Caco-2 (cell line): ENCODE measurements around the gene LMAN1L. TPM values are rescaled to one million over a fixed set of nuclear protein-coding genes. Genes with fewer than 3 reads are reported as not detected.

ENCODE experiments used
- BruUV-seq: library from RNA; stranded (reverse); fragments of 400-500 nt; replicated peaks from 2 replicates; lab custom pipeline; 2021; lab: Mats Ljungman, UMichigan
- CTCF ChIA-PET: fragments of 300-600 bp; sonication (Branson Sonifier 250); formaldehyde crosslinking; loops from one replicate; lab custom pipeline; 2022; ENCODE audit warnings: antibody characterized with exemption; lab: Charles Lee
- POLR2A ChIA-PET: fragments of 300-600 bp; sonication (Branson Sonifier 250); formaldehyde crosslinking; loops from one replicate; lab custom pipeline; 2022; ENCODE audit warnings: antibody characterized with exemption; lab: Charles Lee
- DNase-seq, 2 experiments: peaks; one replicate each; pipeline versions ENCODE4 v3.0.0 to v3.0.0-alpha.2; 2020 to 2022
- H3K27me3 ChIP-seq: replicated peaks from 2 replicates; pipeline ENCODE4 v1.6.0; 2011; ENCODE audit warnings: low read length; ENCODE audit not compliant: control insufficient read depth, insufficient read depth
- H3K36me3 ChIP-seq: 2 replicates; pipeline ENCODE4 v1.5.1; 2011; ENCODE audit warnings: low read length; ENCODE audit not compliant: control insufficient read depth, insufficient read depth
- H3K4me1 ChIP-seq: fragments of 250-450 bp; sonication (Bioruptor Pico); 2 replicates; pipeline ENCODE4 v1.5.1; 2020; ENCODE audit warnings: mild to moderate bottlenecking
- H3K4me3 ChIP-seq: 2 replicates; pipeline ENCODE4 v1.5.1; 2011; ENCODE audit warnings: low read depth, mild to moderate bottlenecking, control low read depth, low read length
- H3K9me3 ChIP-seq: fragments of 250-450 bp; sonication (Bioruptor Pico); 2 replicates; pipeline ENCODE4 v1.5.1; 2020; ENCODE audit warnings: mild to moderate bottlenecking, moderate library complexity
- H3K27ac Mint-ChIP-seq: one replicate; pipeline ENCODE4 v1.8.0; 2022; ENCODE audit warnings: mixed read lengths; ENCODE audit not compliant: unreplicated experiment
- H3K27me3 Mint-ChIP-seq: one replicate; pipeline ENCODE4 v1.8.0; 2022; ENCODE audit warnings: mixed read lengths; ENCODE audit not compliant: insufficient read depth, unreplicated experiment
- H3K36me3 Mint-ChIP-seq: one replicate; pipeline ENCODE4 v1.8.0; 2022; ENCODE audit warnings: mild to moderate bottlenecking, mixed read lengths; ENCODE audit not compliant: insufficient read depth, unreplicated experiment
- H3K4me1 Mint-ChIP-seq: one replicate; pipeline ENCODE4 v1.8.0; 2022; ENCODE audit warnings: low read depth, mixed read lengths; ENCODE audit not compliant: unreplicated experiment
- H3K4me3 Mint-ChIP-seq: one replicate; pipeline ENCODE4 v1.8.0; 2022; ENCODE audit warnings: mild to moderate bottlenecking, moderate library complexity, mixed read lengths; ENCODE audit not compliant: unreplicated experiment
- H3K9me3 Mint-ChIP-seq: one replicate; pipeline ENCODE4 v1.8.0; 2022; ENCODE audit warnings: mixed read lengths; ENCODE audit not compliant: unreplicated experiment
- CTCF ChIP-seq, 2 experiments: fragments of 200-600 bp in 1 of 2; IDR thresholded peaks; 1 replicate in 1 of 2; 2 replicates in 1 of 2; pipeline versions ENCODE4 v1.5.1 to v1.8.0; 2011 to 2022; ENCODE audit warnings: antibody characterized with exemption in 1 of 2, control low read depth in 1 of 2, inconsistent platforms in 1 of 2, low read depth in 1 of 2, low read length in 1 of 2, mild to moderate bottlenecking in 1 of 2, moderate library complexity in 1 of 2; ENCODE audit not compliant: insufficient read depth in 1 of 2, severe bottlenecking in 1 of 2, unreplicated experiment in 1 of 2
- intact Hi-C: fragments of 100-400 bp; cut with micrococcal nuclease; formaldehyde crosslinking; loops from one replicate; pipeline ENCODE4 v1.10.0; 2022; ENCODE audit not compliant: unreplicated experiment
- total RNA-seq: library from RNA; stranded (reverse); gene quantifications from 2 replicates; pipeline ENCODE4 v1.2.3, GENCODE V29; 2022

The LMAN1L gene
- total RNA-seq, 1 experiment from 2014 or later = not detected

- ChIA-PET CTCF (interaction anchor here (0.5 to 0.6 kb wide), 3 partner anchors 18 to 54 kb away, joined by 3 read pairs; no protein-coding TSS in a partner anchor), POLR2A (no interaction called here)
- Mint-ChIP-seq H3K27me3 (peaks cover under 1% of the 10 kb centered on the region), H3K27ac (no peak overlapping the region), H3K36me3 (peaks cover 19% of the 10 kb centered on the region), H3K9me3 (no peaks in the 10 kb centered on the region), H3K4me1 (no peaks in the 10 kb centered on the region), H3K4me3 (no peak overlapping the region)
- Histone ChIP-seq H3K27me3 (no peaks in the 10 kb centered on the region), H3K4me1 (no peaks in the 10 kb centered on the region), H3K36me3 (no peaks in the 10 kb centered on the region), H3K4me3 (no peak overlapping the region), H3K9me3 (no peaks in the 10 kb centered on the region)
- no TSS peak for BruUV-seq
- intact Hi-C loops = loop anchor here (2.0 kb wide), 1 partner anchor 27 kb away; no protein-coding TSS in a partner anchor
- DNase-seq = no peak
- TF ChIP-seq CTCF (IDR thresholded peaks at IDR 0.05; ENCODE audit: insufficient read depth in 1 of 2, low read depth in 1 of 2, low read length in 1 of 2, severe bottlenecking in 1 of 2, unreplicated experiment in 1 of 2) = no peak
Observed at GRCh38 chr15:74808078-74808839, 4.4 kb upstream of the LMAN1L start.

- H3K36me3 Mint-ChIP-seq = peaks cover 19% of the 10 kb centered on the region
Observed at GRCh38 chr15:74808840-74809229, 3.8 kb upstream of the LMAN1L start.

More at GRCh38 chr15:74808840-74809229, 3.8 kb upstream of the LMAN1L start:
- Mint-ChIP-seq H3K4me3 (no peak overlapping the region), H3K27me3 (peaks cover 3% of the 10 kb centered on the region), H3K9me3 (no peaks in the 10 kb centered on the region), H3K27ac (no peak overlapping the region), H3K4me1 (no peaks in the 10 kb centered on the region)
- no peak overlapping the region for H3K4me3 ChIP-seq
- no peaks in the 10 kb centered on the region for H3K9me3 ChIP-seq
- no TSS peak for BruUV-seq
- TF ChIP-seq CTCF (IDR thresholded peaks at IDR 0.05; ENCODE audit: insufficient read depth in 1 of 2, low read depth in 1 of 2, low read length in 1 of 2, severe bottlenecking in 1 of 2, unreplicated experiment in 1 of 2) = peak in 1 of 2 experiments; percentile 22
- DNase-seq = no peak
- H3K27me3 ChIP-seq = no peaks in the 10 kb centered on the region
- intact Hi-C loops = loop anchor here (2.0 kb wide), 1 partner anchor 26 kb away; no protein-coding TSS in a partner anchor
- H3K36me3 ChIP-seq = no peaks in the 10 kb centered on the region
- no peaks in the 10 kb centered on the region for H3K4me1 ChIP-seq
- CTCF ChIA-PET = interaction anchor here (0.5 to 0.6 kb wide), 2 partner anchors 23 to 54 kb away, joined by 3 read pairs; no protein-coding TSS in a partner anchor
- POLR2A ChIA-PET = no interaction called here
